ENCODE data around the gene NR3C2. TPM values are rescaled to one million over a fixed set of nuclear protein-coding genes. Genes with fewer than 3 reads are reported as not detected.

The NR3C2 gene
- total and polyA plus RNA-seq, 3 experiments from 2014 or later = 5.7 to 7.3 (median 6.3) TPM

GRCh38 chr4:148449921-148450320, 7.7 kb upstream of the NR3C2 start:
- H3K27me3 ChIP-seq (ENCODE audit: insufficient read depth, low read length, poor library complexity, severe bottlenecking) = no peaks in the 10 kb centered on the region
- H3K4me3 ChIP-seq (ENCODE audit: low read length) = no peak overlapping the region
- DNase-seq = no peak
- ChIA-PET POLR2A (no interaction called here), CTCF (no interaction called here)
- peaks cover 0 to 5% (median 0%) of the 10 kb centered on the region in 3 donors for H3K36me3 Mint-ChIP-seq
- H3K9me3 Mint-ChIP-seq = no peaks in the 10 kb centered on the region
- H3K36me3 ChIP-seq (ENCODE audit: insufficient read depth, low read length) = no peaks in the 10 kb centered on the region
- H3K27me3 Mint-ChIP-seq = peaks cover 0 to 2% of the 10 kb centered on the region in 2 donors
- no peak overlapping the region for H3K27ac ChIP-seq (ENCODE audit: low read depth, low read length)
- H3K4me1 Mint-ChIP-seq = peaks cover 18 to 25% (median 20%) of the 10 kb centered on the region in 3 donors
- no peak overlapping the region for H3K4me3 Mint-ChIP-seq
- H3K4me1 ChIP-seq (ENCODE audit: insufficient read depth, low read length) = peaks cover 21% of the 10 kb centered on the region
- no peak overlapping the region for H3K27ac Mint-ChIP-seq
- no peaks in the 10 kb centered on the region for H3K9me3 ChIP-seq (ENCODE audit: low read length)

- H3K27me3 ChIP-seq (ENCODE audit: insufficient read depth, low read length, poor library complexity, severe bottlenecking) = no peaks in the 10 kb centered on the region
- H3K9me3 ChIP-seq (ENCODE audit: low read length) = no peaks in the 10 kb centered on the region
- peaks cover 0 to 10% (median 0%) of the 10 kb centered on the region in 3 donors for H3K36me3 Mint-ChIP-seq
- peak overlapping the region in 4 of 8 donors; percentile 29 to 75 (median 60) for H3K27ac Mint-ChIP-seq
- peaks cover 18 to 25% (median 20%) of the 10 kb centered on the region in 3 donors for H3K4me1 Mint-ChIP-seq
- H3K4me3 Mint-ChIP-seq = peak overlapping the region in 3 of 7 donors; percentile 73 to 82 (median 75)
- peaks cover 0 to 7% of the 10 kb centered on the region in 2 donors for H3K27me3 Mint-ChIP-seq
- no peaks in the 10 kb centered on the region for H3K9me3 Mint-ChIP-seq
- peaks cover 21% of the 10 kb centered on the region for H3K4me1 ChIP-seq (ENCODE audit: insufficient read depth, low read length)
- no peak overlapping the region for H3K4me3 ChIP-seq (ENCODE audit: low read length)
- CTCF ChIA-PET = no interaction called here
- H3K27ac ChIP-seq (ENCODE audit: low read depth, low read length) = no peak overlapping the region
- DNase-seq = no peak
- POLR2A ChIA-PET = interaction anchor here (0.7 kb wide), 1 partner anchor 764 kb away, joined by 5 read pairs; the partner anchor contains the start of gene PRMT9
- H3K36me3 ChIP-seq (ENCODE audit: insufficient read depth, low read length) = no peaks in the 10 kb centered on the region
Measured at GRCh38 chr4:148448141-148448540, 5.9 kb upstream of the NR3C2 start.

DNA sequence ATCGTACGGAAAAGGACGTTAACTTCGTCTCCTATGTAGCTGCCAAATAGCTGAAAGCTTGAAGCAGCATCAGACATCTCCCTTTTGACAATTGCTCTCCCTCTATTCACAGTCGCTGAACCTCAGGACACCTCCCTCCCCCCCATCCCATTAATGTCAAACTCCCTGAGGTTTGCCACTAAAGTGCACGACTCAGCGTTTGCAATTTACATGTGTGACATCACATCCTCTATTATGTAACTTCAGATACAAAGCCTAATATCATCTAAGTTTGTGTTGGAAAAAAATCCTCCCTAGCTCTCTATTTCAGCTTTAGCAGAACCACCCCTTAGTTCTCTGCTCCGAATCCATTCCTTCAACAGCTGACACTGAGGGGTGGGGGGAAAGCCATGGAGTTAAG, 5.5 kb upstream of the NR3C2 start:
- no peaks in the 10 kb centered on the region for H3K9me3 ChIP-seq (ENCODE audit: low read length)
- no peak overlapping the region for H3K27ac ChIP-seq (ENCODE audit: low read depth, low read length)
- peaks cover 0 to 13% (median 0%) of the 10 kb centered on the region in 3 donors for H3K36me3 Mint-ChIP-seq
- no peaks in the 10 kb centered on the region for H3K27me3 ChIP-seq (ENCODE audit: insufficient read depth, low read length, poor library complexity, severe bottlenecking)
- H3K4me3 Mint-ChIP-seq = peak overlapping the region in 5 of 7 donors; percentile 19 to 82 (median 73)
- peak overlapping the region in 7 of 8 donors; percentile 24 to 85 (median 66) for H3K27ac Mint-ChIP-seq
- POLR2A ChIA-PET = interaction anchor here (0.7 kb wide), 1 partner anchor 764 kb away, joined by 5 read pairs; the partner anchor contains the start of gene PRMT9
- H3K4me3 ChIP-seq (ENCODE audit: low read length) = no peak overlapping the region
- no peaks in the 10 kb centered on the region for H3K9me3 Mint-ChIP-seq
- H3K4me1 Mint-ChIP-seq = peaks cover 18 to 25% (median 20%) of the 10 kb centered on the region in 3 donors
- no peaks in the 10 kb centered on the region for H3K36me3 ChIP-seq (ENCODE audit: insufficient read depth, low read length)
- DNase-seq = peak in 4 of 5 donors; percentile 15 to 50 (median 36)
- CTCF ChIA-PET = interaction anchor here (1.4 kb wide), 1 partner anchor 29 kb away, joined by 3 read pairs; no protein-coding TSS in a partner anchor
- peaks cover 0 to 12% of the 10 kb centered on the region in 2 donors for H3K27me3 Mint-ChIP-seq
- H3K4me1 ChIP-seq (ENCODE audit: insufficient read depth, low read length) = peaks cover 21% of the 10 kb centered on the region

- H3K27ac Mint-ChIP-seq = peak overlapping the region; percentile 83 to 98 (median 92)
- POLR2A ChIA-PET = interaction anchor here (0.6 to 4.2 kb wide), 9 partner anchors 69 to 503 kb away, joined by 3 to 48 read pairs (median 3); no protein-coding TSS in a partner anchor
- Histone ChIP-seq H3K4me3 (ENCODE audit: low read length) (peak overlapping the region; percentile 78), H3K4me1 (ENCODE audit: insufficient read depth, low read length) (peaks cover 30% of the 10 kb centered on the region), H3K27me3 (ENCODE audit: insufficient read depth, low read length, poor library complexity, severe bottlenecking) (no peaks in the 10 kb centered on the region), H3K9me3 (ENCODE audit: low read length) (no peaks in the 10 kb centered on the region), H3K36me3 (ENCODE audit: insufficient read depth, low read length) (no peaks in the 10 kb centered on the region), H3K27ac (ENCODE audit: low read depth, low read length) (peak overlapping the region; percentile 71)
- H3K4me3 Mint-ChIP-seq = peak overlapping the region; percentile 82 to 96 (median 87)
- H3K4me1 Mint-ChIP-seq = peaks cover 27 to 38% (median 34%) of the 10 kb centered on the region in 3 donors
- CTCF ChIA-PET = interaction anchor here (0.7 kb wide), 1 partner anchor 577 kb away, joined by 3 read pairs; no protein-coding TSS in a partner anchor
- peaks cover 0 to 16% of the 10 kb centered on the region in 2 donors for H3K27me3 Mint-ChIP-seq
- H3K9me3 Mint-ChIP-seq = peaks cover 0 to 2% (median 0%) of the 10 kb centered on the region in 5 donors
- peaks cover 0 to 25% (median 0%) of the 10 kb centered on the region in 3 donors for H3K36me3 Mint-ChIP-seq
- DNase-seq = peak in 1 of 5 donors; percentile 3
Measured at GRCh38 chr4:148445860-148446330, 3.7 kb upstream of the NR3C2 start.

DNA sequence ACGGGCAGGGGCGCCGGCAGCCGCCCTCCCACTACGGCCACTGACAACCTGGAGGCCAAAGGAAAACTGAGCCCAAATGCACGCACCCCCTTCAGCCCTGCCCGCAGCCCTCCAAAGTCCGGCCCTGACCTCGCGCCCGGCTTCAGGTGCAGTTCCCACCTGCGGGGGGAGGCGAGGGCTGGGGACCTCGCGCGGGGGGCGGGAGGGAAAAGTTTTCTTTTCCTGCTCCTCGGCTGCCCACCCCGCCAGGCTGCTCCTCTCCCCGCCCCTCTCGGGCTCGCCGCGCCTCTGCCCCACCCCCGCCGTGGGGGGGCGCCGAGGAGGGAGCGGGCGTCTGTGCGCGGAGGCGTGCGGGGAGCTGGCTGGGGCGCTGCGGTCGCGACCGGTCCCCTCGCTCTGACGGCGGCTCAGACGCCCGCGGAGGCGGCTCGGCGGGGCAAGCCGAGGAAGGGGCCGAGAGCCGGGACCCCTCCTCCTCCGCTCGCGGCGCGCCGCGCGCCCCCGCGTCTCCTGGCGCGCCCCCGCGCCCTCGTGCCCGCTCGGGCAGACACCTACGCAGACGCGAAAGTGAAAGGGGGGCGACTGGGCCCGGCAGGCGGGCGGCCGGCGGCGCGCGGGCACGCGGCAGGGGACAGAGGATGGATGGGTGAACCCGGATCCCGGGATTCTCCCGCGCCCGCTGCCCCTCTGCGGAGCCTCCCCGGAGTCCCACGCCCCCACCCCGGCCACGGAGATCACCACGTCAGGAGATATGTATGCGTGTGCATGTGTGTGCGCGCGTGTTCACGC, 3.1 kb upstream of the NR3C2 start:
- Mint-ChIP-seq H3K4me3 (peak overlapping the region; percentile 82 to 96 (median 87)), H3K27ac (peak overlapping the region; percentile 83 to 98 (median 92)), H3K4me1 (peaks cover 33 to 44% (median 40%) of the 10 kb centered on the region in 3 donors), H3K27me3 (peaks cover 0 to 16% of the 10 kb centered on the region in 2 donors), H3K36me3 (peaks cover 0 to 25% (median 0%) of the 10 kb centered on the region in 3 donors), H3K9me3 (peaks cover 0 to 2% (median 0%) of the 10 kb centered on the region in 5 donors)
- Histone ChIP-seq H3K9me3 (ENCODE audit: low read length) (no peaks in the 10 kb centered on the region), H3K27me3 (ENCODE audit: insufficient read depth, low read length, poor library complexity, severe bottlenecking) (no peaks in the 10 kb centered on the region), H3K27ac (ENCODE audit: low read depth, low read length) (peak overlapping the region; percentile 71), H3K4me3 (ENCODE audit: low read length) (peak overlapping the region; percentile 88), H3K4me1 (ENCODE audit: insufficient read depth, low read length) (peaks cover 36% of the 10 kb centered on the region), H3K36me3 (ENCODE audit: insufficient read depth, low read length) (no peaks in the 10 kb centered on the region)
- DNase-seq = peak; percentile 61 to 87 (median 78)
- POLR2A ChIA-PET = interaction anchor here (0.6 to 4.2 kb wide), 6 partner anchors 69 to 762 kb away, joined by 3 to 48 read pairs (median 3); partner anchors contain the start of gene PRMT9
- CTCF ChIA-PET = interaction anchor here (1.0 to 2.6 kb wide), 2 partner anchors 30 to 388 kb away, joined by 3 to 7 read pairs; no protein-coding TSS in a partner anchor

- ChIA-PET POLR2A (interaction anchor here (1.0 to 4.2 kb wide), 7 partner anchors 68 to 761 kb away, joined by 3 to 48 read pairs (median 3); partner anchors contain the start of gene PRMT9), CTCF (interaction anchor here (1.0 to 2.6 kb wide), 3 partner anchors 29 to 392 kb away, joined by 3 to 7 read pairs (median 5); no protein-coding TSS in a partner anchor)
- DNase-seq = peak; percentile 37 to 75 (median 66)
- Histone ChIP-seq H3K27me3 (ENCODE audit: insufficient read depth, low read length, poor library complexity, severe bottlenecking) (no peaks in the 10 kb centered on the region), H3K4me3 (ENCODE audit: low read length) (peak overlapping the region; percentile 88), H3K36me3 (ENCODE audit: insufficient read depth, low read length) (no peaks in the 10 kb centered on the region), H3K27ac (ENCODE audit: low read depth, low read length) (peak overlapping the region; percentile 96), H3K9me3 (ENCODE audit: low read length) (no peaks in the 10 kb centered on the region), H3K4me1 (ENCODE audit: insufficient read depth, low read length) (peaks cover 44% of the 10 kb centered on the region)
- H3K4me1 Mint-ChIP-seq = peaks cover 41 to 52% (median 48%) of the 10 kb centered on the region in 3 donors
- H3K9me3 Mint-ChIP-seq = peaks cover 0 to 2% (median 0%) of the 10 kb centered on the region in 5 donors
- H3K27ac Mint-ChIP-seq = peak overlapping the region; percentile 85 to 100 (median 98)
- peaks cover 0 to 16% of the 10 kb centered on the region in 2 donors for H3K27me3 Mint-ChIP-seq
- H3K36me3 Mint-ChIP-seq = peaks cover 0 to 25% (median 0%) of the 10 kb centered on the region in 3 donors
- peak overlapping the region; percentile 95 to 100 (median 99) for H3K4me3 Mint-ChIP-seq
Measured at GRCh38 chr4:148444296-148445070, 2.3 kb upstream of the NR3C2 start.

Data from CD8-positive, alpha-beta memory T cell (primary cell).